ENCODE results near the gene SNRPA1.
"Not testable (repeated sequence)": the region's sequence is repeated elsewhere in the genome, so short reads cannot be mapped to it uniquely, and the experiment has no call there.

SNRPA1 gene

GRCh38 chr15:101295607-101296161 lies 636 bp upstream of the SNRPA1 start:
- DNase-seq (ENCODE audit: low spot score) = peak; percentile 56

GRCh38 chr15:101293122-101293521 lies 1.9 kb downstream of the SNRPA1 start:
- no peak for DNase-seq (ENCODE audit: low spot score)

- DNase-seq (ENCODE audit: low spot score) = peak; percentile 58
These were observed 6.0 kb downstream of the SNRPA1 start for GRCh38 chr15:101288905-101289513.

- DNase-seq (ENCODE audit: low spot score) = not testable (repeated sequence)
These were observed 7.7 kb downstream of the SNRPA1 start for GRCh38 chr15:101287342-101287741.

GRCh38 chr15:101286471-101287114 lies 8.5 kb downstream of the SNRPA1 start:
- no peak for DNase-seq (ENCODE audit: low spot score)

- DNase-seq (ENCODE audit: low spot score) = no peak
These were observed 11.1 kb downstream of the SNRPA1 start for GRCh38 chr15:101283931-101284330.

GRCh38 chr15:101280007-101280406 lies 15.0 kb downstream of the SNRPA1 start:
- DNase-seq (ENCODE audit: low spot score) = no peak

- peak; percentile 23 for DNase-seq (ENCODE audit: low spot score)
These were observed 17.0 kb downstream of the SNRPA1 start for GRCh38 chr15:101277943-101278564.

GRCh38 chr15:101277038-101277822 lies 17.8 kb downstream of the SNRPA1 start, which contains the start of gene SELENOS:
Gene SELENOS (minus strand): TSS chr15:101277485. CDS start chr15:101277417, 68 bp downstream.
- peak; percentile 95 for DNase-seq (ENCODE audit: low spot score)

- DNase-seq (ENCODE audit: low spot score) = no peak
These were observed 18.5 kb downstream of the SNRPA1 start for GRCh38 chr15:101276501-101277037.

- no peak for DNase-seq (ENCODE audit: low spot score)
These were observed 20.0 kb downstream of the SNRPA1 start for GRCh38 chr15:101275018-101275417.

GRCh38 chr15:101273534-101273933 lies 21.5 kb downstream of the SNRPA1 start:
- no peak for DNase-seq (ENCODE audit: low spot score)

GRCh38 chr15:101272584-101272983 lies 22.5 kb downstream of the SNRPA1 start:
- DNase-seq (ENCODE audit: low spot score) = no peak

GRCh38 chr15:101269479-101270223 lies 25.4 kb downstream of the SNRPA1 start:
- no peak for DNase-seq (ENCODE audit: low spot score)

- DNase-seq (ENCODE audit: low spot score) = no peak
These were observed 27.5 kb downstream of the SNRPA1 start for GRCh38 chr15:101267320-101268104.

GRCh38 chr15:101266787-101267186 lies 28.3 kb downstream of the SNRPA1 start:
- no peak for DNase-seq (ENCODE audit: low spot score)

- DNase-seq (ENCODE audit: low spot score) = no peak
These were observed 29.0 kb downstream of the SNRPA1 start for GRCh38 chr15:101266034-101266433.

- DNase-seq (ENCODE audit: low spot score) = no peak
These were observed 30.0 kb downstream of the SNRPA1 start for GRCh38 chr15:101264911-101265641.

- no peak for DNase-seq (ENCODE audit: low spot score)
These were observed 31.0 kb downstream of the SNRPA1 start for GRCh38 chr15:101264011-101264410.

- DNase-seq (ENCODE audit: low spot score) = no peak
These were observed 32.5 kb downstream of the SNRPA1 start for GRCh38 chr15:101262551-101262950.

Measured in LoVo (cell line).